D721Med (cell line): ENCODE data around the gene TTC34.

ENCODE experiments used
- DNase-seq: peaks from one replicate; pipeline ENCODE4 v3.0.0; 2011; ENCODE audit warnings: low spot score; ENCODE audit not compliant: insufficient read length
- FAIRE-seq: peaks from 2 replicates; lab custom pipeline; 2011; peaks lifted over from hg19 to GRCh38; lab: Jason Lieb, UNC
- CTCF ChIP-seq: IDR thresholded peaks from 2 replicates; pipeline ENCODE4 v1.5.1; 2012; ENCODE audit warnings: mild to moderate bottlenecking, control low read depth; ENCODE audit not compliant: insufficient read depth; ENCODE audit errors: missing control alignments

TTC34 gene

GRCh38 chr1:2609319-2610035 lies 192.0 kb downstream of the TTC34 start:
- no peak for FAIRE-seq
- DNase-seq = no peak
- no peak for TF ChIP-seq CTCF

- no peak for DNase-seq
- no peak for TF ChIP-seq CTCF
- no peak for FAIRE-seq
Measured at GRCh38 chr1:2607641-2608091, 193.8 kb downstream of the TTC34 start.

GRCh38 chr1:2606881-2607621 lies 194.4 kb downstream of the TTC34 start:
- no peak for DNase-seq
- TF ChIP-seq CTCF = no peak
- FAIRE-seq = no peak

GRCh38 chr1:2606396-2606880 lies 195.1 kb downstream of the TTC34 start:
- no peak for FAIRE-seq
- no peak for TF ChIP-seq CTCF
- no peak for DNase-seq

- FAIRE-seq = no peak
- DNase-seq = no peak
- TF ChIP-seq CTCF = no peak
Measured at GRCh38 chr1:2605509-2606395, 195.7 kb downstream of the TTC34 start.

- no peak for TF ChIP-seq CTCF
- DNase-seq (no peak), FAIRE-seq (no peak)
Measured at GRCh38 chr1:2604844-2605508, 196.5 kb downstream of the TTC34 start.
